Measurements from ENCODE around the gene FSTL5.

The FSTL5 gene

DNA sequence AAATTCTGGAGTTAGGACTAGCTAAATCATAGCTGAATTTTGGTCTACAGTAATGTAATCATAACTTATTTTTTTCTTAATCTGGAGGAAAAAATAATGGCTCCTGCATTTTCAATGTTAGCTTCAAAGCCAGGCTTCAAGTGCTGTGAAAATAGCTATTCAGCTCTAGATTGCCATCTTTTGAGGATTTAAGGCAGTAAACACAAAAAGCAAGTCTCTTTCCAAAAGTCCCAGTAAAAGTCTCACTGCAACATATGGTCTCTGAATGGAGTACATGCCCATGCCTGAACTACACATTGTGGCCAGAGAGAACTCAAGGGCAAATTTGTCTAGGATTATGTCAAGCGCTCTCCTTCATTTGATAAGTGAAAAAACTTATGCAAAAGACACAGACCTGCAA is 720.9 kb downstream of the FSTL5 start:
- TF ChIP-seq Cebpa-rat (IDR thresholded peaks at IDR 0.05): no peak
- Histone ChIP-seq H4K20me1 (no peaks in the 10 kb centered on the region), H3K4me2 (no peak overlapping the region), H3K36me3 (no peaks in the 10 kb centered on the region), H3K27ac (no peak overlapping the region), H3K9ac (no peak overlapping the region), H3K4me1 (no peaks in the 10 kb centered on the region), H3K9me3 (no peaks in the 10 kb centered on the region), H3K27me3 (no peaks in the 10 kb centered on the region), H3K4me3 (no peak overlapping the region)

DNA sequence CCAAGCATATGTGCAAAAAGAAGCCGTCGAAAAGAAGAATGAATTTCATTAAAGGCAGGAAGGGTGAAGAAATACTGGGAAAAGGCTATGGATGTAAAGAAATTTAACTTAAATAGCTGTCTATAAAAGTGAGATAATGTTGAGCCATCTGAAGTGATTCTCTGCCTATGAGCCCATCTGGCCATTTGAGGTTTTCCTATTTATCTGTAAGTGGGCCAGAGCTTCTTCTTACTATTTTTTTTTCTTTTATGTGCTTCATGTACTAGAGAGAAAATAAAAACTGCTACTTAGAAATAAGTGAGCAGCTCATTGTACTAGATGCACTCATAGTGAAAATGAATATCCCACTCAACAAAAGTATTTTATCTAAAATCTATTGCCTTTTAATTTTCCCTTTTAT is 725.7 kb downstream of the FSTL5 start:
- Histone ChIP-seq H4K20me1 (no peaks in the 10 kb centered on the region), H3K9ac (no peak overlapping the region), H3K9me3 (no peaks in the 10 kb centered on the region), H3K27ac (no peak overlapping the region), H3K4me3 (no peak overlapping the region), H3K4me1 (no peaks in the 10 kb centered on the region), H3K27me3 (no peaks in the 10 kb centered on the region), H3K36me3 (no peaks in the 10 kb centered on the region), H3K4me2 (no peak overlapping the region)
- no peak for TF ChIP-seq Cebpa-rat (IDR thresholded peaks at IDR 0.05)

DNA sequence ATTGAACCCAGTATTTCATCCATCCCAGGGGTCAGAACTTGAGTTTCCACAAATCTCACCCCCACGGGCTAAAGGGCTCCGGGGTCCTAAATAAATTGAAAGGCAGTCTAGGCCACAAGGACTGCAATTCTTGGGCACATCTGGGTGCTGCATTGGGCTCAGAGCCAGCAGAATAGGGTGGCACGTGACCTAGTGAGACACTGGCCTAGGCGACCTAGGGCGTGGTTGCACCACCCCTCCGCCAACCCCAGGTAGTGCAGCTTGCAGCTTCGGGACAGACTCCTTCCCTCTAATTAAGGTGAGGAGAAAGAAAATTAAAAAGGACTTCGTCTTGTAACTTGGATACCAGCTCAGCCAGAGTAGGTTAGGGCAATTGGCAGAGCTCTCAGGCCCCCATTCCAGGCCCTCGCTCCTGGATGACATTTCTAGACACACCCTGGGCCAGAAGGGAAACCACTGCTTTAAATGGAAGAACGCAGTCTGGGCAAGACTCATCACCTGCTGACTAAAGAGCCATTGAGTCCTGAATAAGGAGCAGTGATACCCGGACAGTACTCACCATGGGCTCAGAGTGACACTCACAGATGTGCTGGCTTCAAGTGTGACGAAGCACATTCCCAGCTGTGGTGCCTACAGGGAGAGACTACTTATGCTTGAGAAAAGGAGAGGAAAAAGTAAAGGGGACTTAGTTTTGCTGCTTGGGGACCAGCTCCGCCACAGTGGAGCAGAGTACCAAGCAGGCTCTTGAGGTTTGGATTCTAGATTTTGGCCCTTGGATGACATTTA is 735.4 kb downstream of the FSTL5 start:
- H3K9ac ChIP-seq: no peak overlapping the region
- H3K27ac ChIP-seq: no peak overlapping the region
- H3K4me1 ChIP-seq: no peaks in the 10 kb centered on the region
- no peak overlapping the region for H3K4me2 ChIP-seq
- no peaks in the 10 kb centered on the region for H3K27me3 ChIP-seq
- H3K36me3 ChIP-seq: no peaks in the 10 kb centered on the region
- no peak for TF ChIP-seq Cebpa-rat (IDR thresholded peaks at IDR 0.05)
- H3K9me3 ChIP-seq: no peaks in the 10 kb centered on the region
- H3K4me3 ChIP-seq: no peak overlapping the region
- H4K20me1 ChIP-seq: no peaks in the 10 kb centered on the region

DNA sequence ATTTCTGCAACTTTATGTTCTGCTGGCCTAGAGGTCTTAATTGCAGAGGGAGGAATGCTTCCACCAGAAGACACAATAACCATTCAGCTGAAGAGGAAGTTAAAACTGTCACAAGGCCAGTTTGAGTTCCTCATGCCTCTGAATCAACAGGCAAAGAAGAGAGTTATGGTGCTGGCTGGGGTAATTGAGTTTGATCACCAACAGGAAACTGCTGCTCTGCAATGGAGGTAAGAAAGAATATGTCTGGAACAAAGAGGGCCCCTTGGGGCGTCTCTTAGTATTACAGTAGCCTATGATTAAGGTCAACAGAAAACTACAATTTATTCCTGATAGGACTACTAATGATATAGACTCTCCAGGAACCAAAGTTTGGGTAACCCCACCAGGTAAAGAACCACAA is 744.0 kb downstream of the FSTL5 start:
- no peak overlapping the region for H3K4me3 ChIP-seq
- no peaks in the 10 kb centered on the region for H3K36me3 ChIP-seq
- no peak overlapping the region for H3K27ac ChIP-seq
- H3K4me1 ChIP-seq: no peaks in the 10 kb centered on the region
- H3K9ac ChIP-seq: no peak overlapping the region
- no peaks in the 10 kb centered on the region for H3K27me3 ChIP-seq
- TF ChIP-seq Cebpa-rat (IDR thresholded peaks at IDR 0.05): no peak
- H3K4me2 ChIP-seq: no peak overlapping the region
- H3K9me3 ChIP-seq: no peaks in the 10 kb centered on the region
- no peaks in the 10 kb centered on the region for H4K20me1 ChIP-seq

DNA sequence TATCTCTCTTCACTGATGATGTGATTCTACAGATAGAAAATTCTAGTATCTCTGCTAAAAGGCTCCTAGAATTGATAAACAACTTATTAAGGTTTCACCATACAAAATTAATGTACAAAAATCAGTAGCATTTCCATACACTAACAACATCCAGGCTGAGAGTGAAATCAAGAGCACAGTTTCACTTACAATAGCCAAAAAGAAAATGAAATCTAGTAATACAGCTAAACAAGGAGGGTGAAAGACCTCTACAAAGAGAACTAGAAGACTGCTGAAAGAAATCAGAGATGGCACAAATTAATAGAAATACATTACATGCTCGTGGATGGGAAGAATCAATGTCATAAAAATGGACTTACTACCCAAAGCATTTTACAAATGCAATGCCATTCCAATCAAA is 751.9 kb downstream of the FSTL5 start:
- Histone ChIP-seq H3K9me3 (no peaks in the 10 kb centered on the region), H3K4me2 (no peak overlapping the region), H4K20me1 (no peaks in the 10 kb centered on the region), H3K4me1 (no peaks in the 10 kb centered on the region), H3K4me3 (no peak overlapping the region), H3K9ac (no peak overlapping the region), H3K27me3 (no peaks in the 10 kb centered on the region), H3K36me3 (no peaks in the 10 kb centered on the region), H3K27ac (no peak overlapping the region)
- no peak for TF ChIP-seq Cebpa-rat (IDR thresholded peaks at IDR 0.05)

DNA sequence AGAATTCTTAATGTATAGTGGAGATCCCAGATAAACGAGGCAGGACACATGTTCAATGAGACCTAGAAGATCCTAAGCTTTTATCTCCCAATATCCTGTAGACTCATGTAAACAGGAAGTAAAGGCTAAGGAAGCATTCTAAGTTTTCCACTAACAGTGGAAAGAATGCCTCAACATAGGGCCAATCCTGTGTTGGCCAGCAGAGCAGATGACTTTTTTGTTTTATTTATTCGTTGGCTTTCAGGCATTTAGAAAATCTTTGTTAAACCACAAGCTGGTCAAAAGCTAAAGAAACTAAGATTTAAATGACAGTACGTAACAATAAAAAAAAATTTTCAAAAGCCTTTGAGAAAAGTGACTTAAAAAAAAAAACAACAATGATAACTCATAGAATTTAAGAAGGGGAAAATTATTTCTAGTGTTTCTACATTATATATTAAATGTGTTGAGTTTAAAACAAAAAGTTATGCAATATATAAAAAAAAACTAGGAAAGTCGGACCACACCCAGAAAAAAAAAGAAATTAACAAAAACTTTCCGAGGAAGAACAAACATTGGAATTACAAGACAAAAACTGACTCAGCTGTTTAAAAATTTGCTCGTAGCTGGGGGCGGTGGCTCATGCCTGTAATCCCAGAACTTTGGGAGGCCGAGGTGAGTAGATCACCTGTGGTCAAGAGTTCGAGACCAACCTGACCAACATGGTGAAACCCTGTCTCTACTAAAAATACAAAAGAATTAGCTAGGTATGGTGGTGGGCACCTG is 759.3 kb downstream of the FSTL5 start:
- TF ChIP-seq Cebpa-rat (IDR thresholded peaks at IDR 0.05): no peak

DNA sequence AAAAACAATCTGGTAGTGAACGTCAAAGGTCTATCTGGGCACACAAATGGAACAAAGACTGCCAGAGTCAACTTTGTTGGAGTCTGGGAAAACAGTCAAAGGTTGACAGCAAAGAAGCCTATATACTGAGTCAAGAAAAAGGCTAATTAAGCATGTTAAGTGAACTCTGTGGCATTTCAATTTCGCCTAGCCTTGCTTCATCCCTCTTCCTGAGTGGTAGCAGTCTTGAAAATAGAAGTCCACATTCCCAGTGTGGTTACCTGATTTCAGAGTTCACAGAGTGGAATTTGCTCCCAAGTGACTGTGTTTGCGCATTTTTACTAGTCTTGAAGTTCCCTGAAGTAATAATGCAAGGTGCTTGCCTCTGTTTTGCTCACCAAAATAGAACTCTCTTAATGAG is 760.0 kb downstream of the FSTL5 start:
- no peak for TF ChIP-seq Cebpa-rat (IDR thresholded peaks at IDR 0.05)
- no peak overlapping the region for H3K27ac ChIP-seq
- H3K4me1 ChIP-seq: no peaks in the 10 kb centered on the region
- no peak overlapping the region for H3K4me3 ChIP-seq
- no peaks in the 10 kb centered on the region for H3K9me3 ChIP-seq
- no peaks in the 10 kb centered on the region for H3K36me3 ChIP-seq
- no peak overlapping the region for H3K4me2 ChIP-seq
- no peak overlapping the region for H3K9ac ChIP-seq
- no peaks in the 10 kb centered on the region for H3K27me3 ChIP-seq
- H4K20me1 ChIP-seq: no peaks in the 10 kb centered on the region

More for the DNA sequence above, 759.3 kb downstream of the FSTL5 start:
- Histone ChIP-seq H3K36me3 (no peaks in the 10 kb centered on the region), H3K9me3 (no peaks in the 10 kb centered on the region), H3K27ac (no peak overlapping the region), H3K4me2 (no peak overlapping the region), H3K4me1 (no peaks in the 10 kb centered on the region), H3K27me3 (no peaks in the 10 kb centered on the region), H3K9ac (no peak overlapping the region), H4K20me1 (no peaks in the 10 kb centered on the region), H3K4me3 (no peak overlapping the region)

DNA sequence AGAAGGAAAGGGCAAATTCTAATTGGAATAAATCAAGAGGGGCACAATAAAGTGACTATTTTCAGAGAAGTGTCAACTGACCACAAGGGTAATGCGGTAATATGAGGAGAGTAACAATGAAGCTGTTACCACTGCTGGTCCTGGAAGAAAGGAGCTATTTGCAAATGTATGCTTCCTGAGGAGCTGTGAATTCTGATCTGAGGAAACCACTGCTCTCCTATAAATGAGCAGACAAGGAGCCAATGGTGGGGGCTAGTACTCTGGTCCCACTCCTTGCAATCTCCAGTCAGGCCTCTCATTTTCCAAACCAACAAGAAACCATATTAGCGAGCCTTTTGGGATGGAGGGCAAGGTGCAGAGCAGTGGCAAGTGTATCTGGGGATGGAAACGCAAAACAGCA is 770.2 kb downstream of the FSTL5 start:
- no peak for TF ChIP-seq Cebpa-rat (IDR thresholded peaks at IDR 0.05)
- Histone ChIP-seq H3K9ac (no peak overlapping the region), H3K4me2 (no peak overlapping the region), H3K4me1 (no peaks in the 10 kb centered on the region), H3K9me3 (no peaks in the 10 kb centered on the region), H3K4me3 (no peak overlapping the region), H3K27me3 (no peaks in the 10 kb centered on the region), H4K20me1 (no peaks in the 10 kb centered on the region), H3K36me3 (no peaks in the 10 kb centered on the region), H3K27ac (no peak overlapping the region)

DNA sequence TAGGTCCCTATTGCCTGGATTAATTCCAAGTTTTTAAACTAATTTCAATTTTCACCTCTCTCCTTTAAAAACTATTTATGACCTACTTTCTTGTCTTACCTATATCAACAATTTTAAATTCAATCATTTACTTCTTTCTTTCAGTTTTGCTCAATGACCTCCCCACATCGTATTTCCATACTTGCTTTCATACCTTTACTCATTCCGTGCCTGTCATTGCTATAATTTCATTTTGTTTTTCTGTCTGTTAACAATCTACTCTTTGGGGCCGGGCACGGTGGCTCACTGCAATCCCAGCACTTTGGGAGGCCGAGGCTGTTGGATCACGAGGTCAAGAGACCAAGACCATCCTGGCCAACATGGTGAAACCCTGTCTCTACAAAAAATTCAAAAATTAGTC is 781.1 kb downstream of the FSTL5 start:
- Histone ChIP-seq H3K27me3 (no peaks in the 10 kb centered on the region), H3K36me3 (no peaks in the 10 kb centered on the region), H3K4me2 (no peak overlapping the region), H3K9me3 (no peaks in the 10 kb centered on the region), H4K20me1 (no peaks in the 10 kb centered on the region), H3K27ac (no peak overlapping the region), H3K4me1 (no peaks in the 10 kb centered on the region), H3K4me3 (no peak overlapping the region), H3K9ac (no peak overlapping the region)
- TF ChIP-seq Cebpa-rat (IDR thresholded peaks at IDR 0.05): no peak

DNA sequence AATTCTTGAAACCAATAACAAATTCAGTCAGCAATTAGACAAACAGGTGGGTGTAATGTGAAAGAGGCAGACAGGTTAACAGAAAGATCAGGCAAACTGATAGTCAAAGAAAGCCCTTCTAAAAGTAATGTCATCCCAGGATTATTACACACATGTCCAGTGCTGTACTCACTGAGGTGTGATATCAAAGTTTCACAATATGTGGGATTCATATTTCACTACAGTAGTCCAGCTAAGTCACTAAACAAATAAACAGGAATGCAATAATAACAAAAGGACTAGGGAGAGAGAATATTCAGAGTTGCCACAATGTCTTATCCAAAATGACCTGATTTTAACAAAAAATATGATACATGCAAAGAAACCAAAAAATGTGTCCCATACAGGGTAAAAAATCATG is 787.5 kb downstream of the FSTL5 start:
- Histone ChIP-seq H3K27ac (no peak overlapping the region), H3K27me3 (no peaks in the 10 kb centered on the region), H3K4me2 (no peak overlapping the region), H3K9me3 (0 out of 2 replicates have a peak, but pooled peaks cover 4% of the 10 kb centered on the region), H4K20me1 (no peaks in the 10 kb centered on the region), H3K9ac (no peak overlapping the region), H3K4me3 (no peak overlapping the region), H3K36me3 (no peaks in the 10 kb centered on the region), H3K4me1 (no peaks in the 10 kb centered on the region)
- no peak for TF ChIP-seq Cebpa-rat (IDR thresholded peaks at IDR 0.05)

Data from BLaER1 (cell line).